IPS-18c (cell line): Measurements from ENCODE around the gene ZC3H13.

Experiments used
- H3K4me3 ChIP-seq: 2 replicates; pipeline ENCODE4 v1.7.0; 2013; ENCODE audit warnings: low read depth, mild to moderate bottlenecking, low read length, moderate library complexity; ENCODE audit not compliant: insufficient read depth
- H3K9me3 ChIP-seq: one replicate; pipeline ENCODE4 v1.6.1; 2013; ENCODE audit warnings: mild to moderate bottlenecking, low read length, moderate library complexity; ENCODE audit not compliant: control insufficient read depth, insufficient read depth

Gene ZC3H13

GRCh38 chr13:45932172-45932571 lies 120.4 kb downstream of the ZC3H13 start:
- no peaks in the 10 kb centered on the region for H3K9me3 ChIP-seq

GRCh38 chr13:45931211-45931610 lies 121.3 kb downstream of the ZC3H13 start:
- Histone ChIP-seq H3K9me3 (no peaks in the 10 kb centered on the region), H3K4me3 (no peak overlapping the region)

More at GRCh38 chr13:45932172-45932571, 120.4 kb downstream of the ZC3H13 start:
- H3K4me3 ChIP-seq: no peak overlapping the region

GRCh38 chr13:45930177-45930576 lies 122.4 kb downstream of the ZC3H13 start:
- Histone ChIP-seq H3K9me3 (no peaks in the 10 kb centered on the region), H3K4me3 (no peak overlapping the region)

GRCh38 chr13:45928843-45929242 lies 123.7 kb downstream of the ZC3H13 start:
- no peak overlapping the region for H3K4me3 ChIP-seq

GRCh38 chr13:45928176-45928575 lies 124.4 kb downstream of the ZC3H13 start:
- Histone ChIP-seq H3K9me3 (no peaks in the 10 kb centered on the region), H3K4me3 (no peak overlapping the region)

More at GRCh38 chr13:45928843-45929242, 123.7 kb downstream of the ZC3H13 start:
- H3K9me3 ChIP-seq: no peaks in the 10 kb centered on the region

- H3K9me3 ChIP-seq: peaks cover 4% of the 10 kb centered on the region
These were observed 125.8 kb downstream of the ZC3H13 start for GRCh38 chr13:45926741-45927140.

GRCh38 chr13:45925151-45925550 lies 127.4 kb downstream of the ZC3H13 start:
- H3K9me3 ChIP-seq: peaks cover 4% of the 10 kb centered on the region

More at GRCh38 chr13:45926741-45927140, 125.8 kb downstream of the ZC3H13 start:
- H3K4me3 ChIP-seq: no peak overlapping the region

GRCh38 chr13:45921162-45921736 lies 131.3 kb downstream of the ZC3H13 start:
- H3K4me3 ChIP-seq: no peak overlapping the region
- peaks cover 4% of the 10 kb centered on the region for H3K9me3 ChIP-seq

More at GRCh38 chr13:45925151-45925550, 127.4 kb downstream of the ZC3H13 start:
- no peak overlapping the region for H3K4me3 ChIP-seq

- H3K9me3 ChIP-seq: peaks cover 4% of the 10 kb centered on the region
- no peak overlapping the region for H3K4me3 ChIP-seq
These were observed 133.9 kb downstream of the ZC3H13 start for GRCh38 chr13:45918597-45918996.

GRCh38 chr13:45917019-45917418 lies 135.5 kb downstream of the ZC3H13 start:
- Histone ChIP-seq H3K4me3 (no peak overlapping the region), H3K9me3 (no peaks in the 10 kb centered on the region)

- no peaks in the 10 kb centered on the region for H3K9me3 ChIP-seq
These were observed 136.7 kb downstream of the ZC3H13 start for GRCh38 chr13:45915686-45916439.

GRCh38 chr13:45909673-45910072 lies 142.9 kb downstream of the ZC3H13 start:
- no peaks in the 10 kb centered on the region for H3K9me3 ChIP-seq
- H3K4me3 ChIP-seq: no peak overlapping the region

More at GRCh38 chr13:45915686-45916439, 136.7 kb downstream of the ZC3H13 start:
- H3K4me3 ChIP-seq: no peak overlapping the region

GRCh38 chr13:45909089-45909488 lies 143.5 kb downstream of the ZC3H13 start:
- H3K4me3 ChIP-seq: no peak overlapping the region
- no peaks in the 10 kb centered on the region for H3K9me3 ChIP-seq

GRCh38 chr13:45907503-45907902 lies 145.0 kb downstream of the ZC3H13 start:
- Histone ChIP-seq H3K4me3 (no peak overlapping the region), H3K9me3 (no peaks in the 10 kb centered on the region)
